ENCODE measurements around the gene SLC31A2.
"Not testable (repeated sequence)": the region's sequence is repeated elsewhere in the genome, so short reads cannot be mapped to it uniquely, and the experiment has no call there.

The SLC31A2 gene

GRCh38 chr9:113150670-113151611 lies at the start of gene SLC31A2:
SLC31A2 (plus strand) TSS chr9:113151007; CDS start chr9:113151075, 68 bp downstream.
- no peak for FAIRE-seq

GRCh38 chr9:113105345-113105744 lies 45.5 kb upstream of the SLC31A2 start:
- FAIRE-seq: not testable (repeated sequence)

GRCh38 chr9:113111065-113111951 lies 39.5 kb upstream of the SLC31A2 start:
- FAIRE-seq: not testable (repeated sequence)

- not testable (repeated sequence) for FAIRE-seq
Observed at GRCh38 chr9:113112706-113113510, 37.9 kb upstream of the SLC31A2 start.

GRCh38 chr9:113118829-113119228 lies 32.0 kb upstream of the SLC31A2 start:
- not testable (repeated sequence) for FAIRE-seq

GRCh38 chr9:113125386-113126035 lies 25.3 kb upstream of the SLC31A2 start:
- FAIRE-seq: no peak

- FAIRE-seq: no peak
Observed at GRCh38 chr9:113129466-113129865, 21.3 kb upstream of the SLC31A2 start.

- FAIRE-seq: no peak
Observed at GRCh38 chr9:113129884-113130283, 20.9 kb upstream of the SLC31A2 start.

- no peak for FAIRE-seq
Observed at GRCh38 chr9:113131689-113132151, 19.1 kb upstream of the SLC31A2 start.

- FAIRE-seq: no peak
Observed at GRCh38 chr9:113137196-113138168, 13.3 kb upstream of the SLC31A2 start.

- FAIRE-seq: no peak
Observed at GRCh38 chr9:113138760-113139159, 12.0 kb upstream of the SLC31A2 start.

GRCh38 chr9:113139225-113139829 lies 11.5 kb upstream of the SLC31A2 start:
- no peak for FAIRE-seq

- no peak for FAIRE-seq
Observed at GRCh38 chr9:113139953-113140352, 10.9 kb upstream of the SLC31A2 start.

- not testable (repeated sequence) for FAIRE-seq
Observed at GRCh38 chr9:113140896-113141295, 9.9 kb upstream of the SLC31A2 start.

- no peak for FAIRE-seq
Observed at GRCh38 chr9:113143432-113144227, 7.2 kb upstream of the SLC31A2 start.

- no peak for FAIRE-seq
Observed at GRCh38 chr9:113148372-113148705, 2.5 kb upstream of the SLC31A2 start.

GRCh38 chr9:113148781-113149510 lies 1.9 kb upstream of the SLC31A2 start:
- no peak for FAIRE-seq

- FAIRE-seq: not testable (repeated sequence)
Observed at GRCh38 chr9:113149561-113149960, 1.2 kb upstream of the SLC31A2 start.

Data from G401.6 (cell line).